ENCODE measurements around the gene CADPS.

Gene CADPS

GRCh38 chr3:62873451-62873760, 1.8 kb downstream of the CADPS start:
- no peak for DNase-seq

DNA sequence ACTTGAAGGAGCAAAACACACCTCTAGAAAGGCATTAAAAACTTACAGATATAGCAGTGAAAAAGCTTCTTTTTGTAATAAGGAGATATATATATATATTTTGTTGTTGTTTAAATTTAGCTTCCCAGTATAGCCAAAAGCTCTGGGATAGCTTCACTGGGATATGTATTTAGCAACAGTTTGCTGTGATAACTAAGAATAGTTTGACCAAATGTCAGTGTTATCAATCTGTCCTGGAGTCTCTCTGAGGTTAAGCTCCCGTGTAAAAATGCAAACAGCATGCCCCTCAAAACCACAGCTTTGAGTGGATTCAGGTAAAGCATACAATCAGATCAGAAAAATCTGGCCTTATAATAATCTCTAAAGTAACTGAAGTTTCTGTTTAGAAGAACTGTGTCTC, 2.9 kb downstream of the CADPS start:
- no peak for DNase-seq

- DNase-seq: no peak
These were observed 4.9 kb downstream of the CADPS start for GRCh38 chr3:62870321-62870720.

DNA sequence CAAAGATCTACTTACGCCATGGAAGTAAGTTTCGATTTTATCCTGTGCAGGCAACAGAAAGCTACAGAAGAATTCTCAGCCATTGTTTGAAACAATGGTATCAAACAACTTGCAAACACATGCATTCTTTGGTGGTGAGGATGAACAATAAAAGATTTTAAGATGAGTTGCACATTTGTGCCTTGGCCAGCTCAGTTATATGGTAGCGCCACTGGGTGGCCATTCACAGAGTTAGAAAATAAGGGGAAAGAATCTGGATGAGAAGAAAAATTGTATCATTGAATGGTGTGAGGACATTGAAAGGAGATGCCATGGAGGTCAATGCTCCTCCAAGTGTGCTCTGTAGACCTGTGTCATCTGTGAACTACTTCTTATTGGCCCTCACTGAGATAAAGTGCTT, 11.6 kb downstream of the CADPS start:
- DNase-seq: no peak

DNA sequence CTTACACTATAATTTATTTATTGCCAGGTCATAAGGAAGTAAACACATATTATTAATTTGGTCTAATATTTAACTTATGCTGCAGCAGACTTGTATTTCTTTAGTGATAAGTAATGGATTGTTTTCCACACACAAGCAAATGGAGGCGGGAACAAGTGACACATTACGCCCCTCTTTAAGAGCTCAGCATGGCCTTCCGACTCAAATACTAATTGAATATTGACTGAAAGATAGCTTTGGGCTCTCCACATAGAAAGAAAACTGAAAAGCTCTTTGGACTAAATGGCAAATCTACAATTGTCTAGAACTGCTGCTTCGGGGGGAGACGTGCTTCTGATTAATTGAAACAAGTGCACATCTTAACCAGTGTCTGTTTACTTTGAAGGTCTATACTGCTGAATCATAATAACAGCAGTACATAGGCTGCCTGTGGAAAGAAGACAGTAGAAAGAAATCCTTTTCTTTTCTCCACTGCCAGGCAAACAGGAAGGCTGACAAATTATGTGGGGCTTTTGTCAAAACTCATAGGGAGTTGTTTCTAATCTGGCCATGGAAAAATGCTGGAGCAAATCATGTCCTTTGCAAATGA, 15.9 kb downstream of the CADPS start:
- DNase-seq: no peak

DNA sequence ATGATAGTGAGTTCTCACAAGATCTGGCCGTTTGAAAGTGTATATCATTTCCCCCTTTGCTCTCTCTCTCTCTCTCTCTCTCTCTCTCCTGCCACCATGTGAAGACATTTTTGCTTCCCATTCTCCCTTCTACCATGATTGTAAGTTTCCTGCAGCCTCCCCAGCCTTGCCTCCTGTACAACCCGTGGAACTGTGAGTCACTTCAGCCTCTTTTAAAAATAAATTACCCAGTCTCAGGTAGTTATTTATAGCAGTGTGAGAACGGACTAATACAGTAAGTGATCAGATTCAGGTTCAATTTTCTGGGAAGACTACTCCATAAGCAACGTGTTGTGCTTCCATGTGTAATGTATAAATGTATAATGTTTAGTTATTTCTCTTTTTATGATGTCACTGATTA, 29.2 kb downstream of the CADPS start:
- no peak for DNase-seq

DNA sequence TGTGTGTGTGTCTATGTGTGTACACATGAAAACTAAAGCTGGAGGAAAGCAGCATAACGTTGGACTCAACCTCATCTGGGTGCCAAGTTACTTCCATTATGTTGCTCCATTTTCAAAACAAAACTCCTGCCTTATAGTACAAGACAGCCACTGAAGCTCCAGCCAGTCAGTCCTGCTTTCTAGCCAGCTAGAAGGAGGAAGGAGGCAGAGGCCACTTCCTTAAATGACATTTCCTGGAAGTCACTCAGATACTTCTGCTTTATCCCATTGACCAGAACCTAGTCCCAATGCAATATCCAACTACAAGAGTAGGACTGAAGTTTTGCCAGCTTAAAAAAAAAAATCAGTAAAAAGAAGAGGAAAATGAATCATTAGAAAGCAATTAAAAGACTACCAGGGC, 31.7 kb downstream of the CADPS start:
- DNase-seq: no peak

DNA sequence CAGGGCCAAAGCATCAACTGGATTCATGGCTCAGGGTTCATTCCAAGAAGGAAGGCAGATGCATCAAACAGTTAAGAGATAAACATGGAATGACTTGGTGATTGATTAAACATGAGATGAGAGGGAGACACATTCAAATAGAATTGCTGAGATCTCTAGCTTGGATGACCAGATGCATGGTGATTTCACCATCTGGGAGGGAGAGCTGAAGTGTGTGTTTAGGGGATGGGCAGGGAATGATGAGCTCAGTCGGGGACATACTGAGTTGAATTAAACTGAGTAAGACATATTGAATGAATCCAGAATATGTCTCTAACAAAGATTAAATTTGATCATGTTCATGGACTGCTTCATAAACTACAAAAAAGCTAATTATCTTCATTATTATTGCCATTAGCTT, 35.5 kb downstream of the CADPS start:
- DNase-seq: no peak

DNA sequence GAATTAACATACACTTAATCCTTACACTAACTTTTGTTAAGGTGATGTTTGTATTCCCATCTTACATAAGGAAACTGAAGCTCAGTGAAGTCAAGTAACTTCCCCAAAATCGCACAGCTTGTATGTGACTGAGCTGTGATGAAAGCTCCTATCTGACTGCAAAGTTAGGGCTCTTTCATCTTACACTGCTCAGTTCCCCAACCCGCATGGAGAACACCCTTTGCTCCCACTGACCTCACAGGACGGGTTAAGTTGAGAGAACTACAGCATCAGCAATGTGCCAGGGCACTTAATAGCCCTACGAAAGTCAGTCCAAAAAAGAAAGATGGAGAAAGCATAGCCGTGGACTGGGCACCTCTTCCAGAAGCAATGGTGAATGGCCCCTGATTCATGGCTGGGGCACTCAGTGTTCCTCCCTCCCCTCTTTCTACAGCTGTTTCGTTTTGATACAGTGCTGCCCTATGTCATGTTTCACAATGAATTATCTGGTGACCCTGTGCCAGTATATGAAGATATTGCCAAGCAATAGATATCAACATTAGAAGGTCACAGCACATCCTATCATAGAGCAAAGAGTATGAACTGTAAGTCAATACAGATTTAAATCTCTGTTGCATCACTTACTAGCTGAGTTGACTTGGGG, 38.0 kb downstream of the CADPS start:
- no peak for DNase-seq

DNA sequence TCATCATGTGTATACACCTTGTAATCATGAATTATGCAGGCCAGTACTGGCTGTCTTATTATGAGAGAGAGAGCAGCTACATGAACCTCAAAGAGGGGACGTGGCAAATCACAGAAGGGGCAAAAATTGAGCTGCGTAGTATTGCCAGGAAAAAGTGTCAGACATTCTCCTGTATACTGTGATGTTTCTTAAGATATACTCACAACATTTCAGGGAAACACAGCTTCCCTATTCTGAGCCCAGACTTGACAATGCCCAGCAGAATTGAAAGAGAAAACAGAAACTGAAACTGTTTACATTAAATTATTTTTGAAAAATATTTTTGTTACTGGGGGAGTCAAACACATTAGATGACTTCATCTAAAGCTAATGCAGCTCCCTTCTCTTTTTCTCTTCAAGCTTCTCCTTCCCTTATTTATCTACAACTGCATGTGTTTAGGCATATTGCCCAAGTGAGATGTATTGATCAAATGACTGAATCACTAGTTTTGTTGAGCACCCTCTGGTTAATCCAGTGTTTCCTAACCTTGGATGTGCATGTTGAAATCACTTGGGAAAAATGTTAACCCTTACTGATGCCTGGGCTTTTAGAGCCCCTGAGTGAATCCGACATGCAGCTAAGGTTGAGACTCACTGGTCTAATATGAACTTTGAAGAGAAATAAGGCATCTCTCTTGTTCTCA, 39.5 kb downstream of the CADPS start:
- DNase-seq: no peak

- DNase-seq: no peak
These were observed 41.7 kb downstream of the CADPS start for GRCh38 chr3:62833538-62833937.

- no peak for DNase-seq
These were observed 42.7 kb downstream of the CADPS start for GRCh38 chr3:62832553-62832952.

- DNase-seq: no peak
These were observed 44.4 kb downstream of the CADPS start for GRCh38 chr3:62830727-62831322.

- DNase-seq: no peak
These were observed 47.7 kb downstream of the CADPS start for GRCh38 chr3:62827550-62827949.

- no peak for DNase-seq
These were observed 50.1 kb downstream of the CADPS start for GRCh38 chr3:62824965-62825592.

DNA sequence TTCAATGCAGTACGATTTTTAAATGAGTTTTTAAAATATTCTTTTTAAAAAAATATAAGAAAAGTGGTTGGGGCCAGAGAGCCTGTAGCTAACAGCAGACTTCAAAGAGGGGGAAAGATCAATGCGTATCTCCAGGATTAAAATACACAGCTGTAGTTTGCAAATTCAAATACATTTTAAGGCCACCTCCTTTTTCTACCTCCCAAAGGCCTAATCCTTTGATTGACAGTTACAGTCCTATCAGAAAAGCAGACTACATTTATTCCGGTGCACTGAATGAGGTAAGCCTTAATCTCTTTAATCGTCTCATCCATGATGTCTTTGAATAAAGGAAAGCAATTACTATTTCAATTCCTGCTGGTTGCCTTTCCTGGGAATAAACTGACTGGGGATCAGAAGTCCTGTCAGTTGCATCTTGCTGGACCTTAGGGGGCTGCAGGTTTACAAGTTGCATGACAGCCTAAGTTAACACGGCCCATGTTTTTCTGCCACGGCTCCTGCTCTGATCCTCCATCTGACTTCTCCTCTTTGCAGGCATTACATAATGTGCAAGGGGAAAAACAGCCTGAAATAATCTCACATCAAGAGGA, 51.7 kb downstream of the CADPS start:
- DNase-seq: no peak

DNA sequence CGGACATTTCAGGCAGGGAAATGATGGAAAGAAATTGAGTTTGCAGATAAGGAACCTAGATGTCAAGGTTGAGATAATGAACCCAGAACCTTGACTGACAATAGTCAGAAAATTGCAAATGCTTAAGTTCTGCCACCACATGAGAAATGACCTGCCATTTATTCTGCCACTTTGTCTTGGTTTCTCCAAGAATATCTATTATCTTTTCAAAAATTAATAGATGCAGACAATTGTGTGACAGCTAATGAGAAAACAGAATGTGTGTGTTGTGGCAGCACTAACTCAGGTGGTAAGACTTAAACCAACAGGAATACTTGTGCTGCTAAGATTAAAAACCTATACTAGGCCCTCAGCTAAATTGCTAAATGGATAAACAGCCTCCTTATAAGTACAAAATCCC, 52.3 kb downstream of the CADPS start:
- DNase-seq: no peak

DNA sequence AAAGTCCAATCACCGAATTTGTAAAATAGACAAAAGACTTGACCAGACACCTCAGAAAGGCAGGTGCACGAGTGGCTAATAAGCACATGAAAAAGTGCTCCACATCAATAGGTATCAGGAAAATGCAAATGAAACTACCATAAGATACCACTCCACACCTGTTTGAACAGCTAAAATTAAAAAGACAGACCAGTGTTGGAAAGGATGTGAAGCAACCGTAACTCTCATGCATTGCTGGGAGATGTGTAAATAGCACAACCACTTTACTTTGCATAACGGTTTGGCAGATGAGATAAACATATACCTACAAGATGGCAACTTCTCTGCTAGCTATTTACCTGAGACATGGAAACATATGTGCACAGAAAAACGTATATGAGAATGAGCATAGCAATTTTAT, 56.9 kb downstream of the CADPS start:
- DNase-seq: no peak

GRCh38 chr3:62817678-62818077, 57.5 kb downstream of the CADPS start:
- no peak for DNase-seq

DNA sequence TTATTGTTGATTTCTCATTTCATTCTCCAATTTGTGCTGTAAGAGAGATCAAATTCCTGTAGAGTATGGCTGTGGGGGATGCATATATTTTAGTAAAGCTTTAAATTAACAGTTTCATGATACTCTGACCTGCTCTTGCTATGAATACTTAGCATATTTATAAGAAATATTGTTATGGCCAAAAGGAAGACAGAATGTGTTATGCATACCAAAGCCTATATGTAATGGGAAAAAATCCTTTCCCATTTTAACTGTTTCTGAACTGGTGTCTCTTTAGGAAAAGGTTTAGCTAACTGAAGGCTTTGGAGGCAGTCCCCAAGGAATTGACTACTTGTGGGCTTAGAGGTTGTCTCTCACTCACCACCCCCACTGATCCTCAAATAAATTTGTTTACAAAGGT, 59.2 kb downstream of the CADPS start:
- no peak for DNase-seq

GRCh38 chr3:62812631-62813030, 62.6 kb downstream of the CADPS start:
- DNase-seq: no peak

DNA sequence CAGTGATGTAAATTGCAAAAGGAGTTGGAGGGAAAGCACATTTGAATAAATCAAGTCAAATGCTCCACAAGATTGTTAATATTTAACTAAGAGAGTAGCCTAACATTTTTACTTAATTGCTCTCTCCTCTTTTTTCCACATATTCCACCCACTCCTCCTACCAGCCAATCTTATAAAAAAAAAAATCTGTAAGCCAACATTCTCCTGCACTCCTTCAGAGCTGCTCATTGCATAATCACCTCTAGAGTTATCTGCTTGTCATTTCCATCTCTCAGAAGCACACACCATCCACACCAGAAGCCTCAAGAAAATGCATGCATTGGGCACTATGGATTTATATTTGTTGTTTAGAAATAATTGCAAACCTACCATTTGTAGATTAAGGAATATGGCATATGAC, 64.1 kb downstream of the CADPS start:
- no peak for DNase-seq

DNA sequence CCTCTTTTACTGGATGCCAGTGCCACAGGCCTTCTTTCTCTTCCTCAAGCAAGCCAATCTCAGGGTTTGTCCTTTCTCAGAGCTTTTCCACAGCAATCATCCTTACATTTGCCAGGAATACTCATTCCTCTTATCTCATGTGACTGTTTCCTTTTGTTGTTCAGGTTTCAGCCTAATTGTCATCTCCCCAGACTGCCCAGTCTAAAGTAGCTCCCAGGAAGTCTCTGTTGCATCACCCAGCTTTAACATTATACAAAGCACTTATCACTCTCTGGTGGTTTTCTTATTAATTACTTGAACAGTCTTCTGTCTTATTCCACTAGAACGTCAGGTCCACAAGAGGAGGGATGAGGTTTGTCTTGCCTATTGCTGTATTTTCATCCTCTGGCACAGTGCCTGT, 65.8 kb downstream of the CADPS start:
- no peak for DNase-seq

All from activated CD4-positive, alpha-beta T cell treated with anti-CD3 and anti-CD28 coated beads for 1 hour (primary cell).